ENCODE measurements around the gene STIM2. TPM values are rescaled to one million over a fixed set of nuclear protein-coding genes. Genes with fewer than 3 reads are reported as not detected.
"Not testable (repeated sequence)": the region's sequence is repeated elsewhere in the genome, so short reads cannot be mapped to it uniquely, and the experiment has no call there.

The STIM2 gene
- total RNA-seq, 1 donor from 2014 or later = 30.5 TPM

- ATAC-seq (no peak), DNase-seq (ENCODE audit: low spot score) (no peak)
- intact Hi-C loops (cut with DNase I) = no loop called here
Observed at GRCh38 chr4:26937139-26937538, 76.5 kb downstream of the STIM2 start.

- intact Hi-C loops (cut with DNase I) = no loop called here
- ATAC-seq (no peak), DNase-seq (ENCODE audit: low spot score) (no peak)
Observed at GRCh38 chr4:26937567-26937966, 76.9 kb downstream of the STIM2 start.

DNA sequence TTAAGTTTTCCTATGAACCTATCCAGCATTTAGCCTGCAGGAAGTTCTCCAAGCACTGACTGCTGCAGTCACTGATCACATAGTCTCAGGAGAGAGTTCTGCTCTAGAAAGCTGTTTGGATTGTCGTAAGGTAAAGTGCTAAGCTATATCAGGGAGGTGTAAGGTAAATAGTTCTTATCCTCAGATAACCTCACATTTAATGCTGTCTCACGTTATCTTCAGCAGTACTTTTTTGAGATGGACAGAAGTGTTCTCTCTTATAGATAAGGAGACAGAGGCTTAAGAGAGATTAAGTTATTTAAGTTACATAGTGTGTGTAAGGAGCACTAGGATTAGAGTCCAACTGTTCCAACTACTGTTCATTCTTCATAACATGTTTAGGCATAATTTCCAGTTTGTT is 77.9 kb downstream of the STIM2 start:
- intact Hi-C loops (cut with DNase I) = no loop called here
- DNase-seq (ENCODE audit: low spot score) = no peak
- ATAC-seq = no peak

GRCh38 chr4:26941951-26942350 is 81.3 kb downstream of the STIM2 start:
- ATAC-seq = no peak
- DNase-seq (ENCODE audit: low spot score) = no peak
- intact Hi-C loops (cut with DNase I) = no loop called here

DNA sequence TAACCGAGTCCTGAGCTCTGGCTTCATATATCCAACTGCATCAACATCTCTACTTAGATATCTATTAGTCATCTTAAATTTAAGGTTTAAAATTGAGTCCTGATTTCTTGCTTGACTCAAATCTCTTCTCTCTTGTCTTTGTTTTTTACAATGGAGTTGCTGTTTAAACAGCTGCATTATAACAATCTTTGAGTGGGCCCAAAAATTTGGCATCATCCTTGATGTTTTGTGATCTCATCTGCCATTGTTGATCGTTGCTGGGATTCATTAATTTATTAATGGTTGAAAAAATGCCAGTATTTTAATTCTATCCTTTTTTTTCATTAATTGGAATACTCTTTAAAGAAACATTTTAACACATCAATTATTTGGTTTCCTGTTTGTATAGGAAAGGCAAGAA is 82.2 kb downstream of the STIM2 start:
- ATAC-seq (no peak), DNase-seq (ENCODE audit: low spot score) (no peak)
- intact Hi-C loops (cut with DNase I) = no loop called here

- DNase-seq (ENCODE audit: low spot score) (no peak), ATAC-seq (no peak)
- intact Hi-C loops (cut with DNase I) = no loop called here
Observed at GRCh38 chr4:26943391-26943790, 82.8 kb downstream of the STIM2 start.

GRCh38 chr4:26945794-26946193 is 85.2 kb downstream of the STIM2 start:
- intact Hi-C loops (cut with DNase I) = no loop called here
- DNase-seq (ENCODE audit: low spot score) (no peak), ATAC-seq (no peak)

GRCh38 chr4:26947318-26947717 is 86.7 kb downstream of the STIM2 start:
- intact Hi-C loops (cut with DNase I) = no loop called here
- ATAC-seq (no peak), DNase-seq (ENCODE audit: low spot score) (no peak)

- no peak for DNase-seq (ENCODE audit: low spot score)
- intact Hi-C loops (cut with DNase I) = no loop called here
- no peak for ATAC-seq
Observed at GRCh38 chr4:26950446-26950845, 89.8 kb downstream of the STIM2 start.

- no peak for ATAC-seq
- DNase-seq (ENCODE audit: low spot score) = no peak
- intact Hi-C loops (cut with DNase I) = no loop called here
Observed at GRCh38 chr4:26952891-26953290, 92.2 kb downstream of the STIM2 start.

DNA sequence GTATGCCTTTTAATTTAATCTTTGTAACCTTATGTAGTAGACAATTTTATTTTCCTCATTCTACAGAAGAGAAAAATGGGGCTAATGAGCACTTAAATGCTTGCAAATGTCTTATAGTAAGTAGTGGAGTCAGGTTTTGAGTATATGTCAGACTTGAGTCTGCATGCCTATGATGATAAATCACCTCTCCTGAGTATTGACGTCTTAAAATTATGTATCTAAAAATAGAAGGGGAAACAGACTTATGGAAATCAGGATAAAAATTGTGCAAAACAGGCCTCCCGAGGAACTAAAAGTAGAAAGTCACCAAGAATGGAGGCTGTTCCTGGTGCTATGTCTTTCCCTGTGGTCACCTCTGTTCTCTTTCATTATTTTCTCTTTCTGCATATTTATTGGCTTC is 92.7 kb downstream of the STIM2 start:
- DNase-seq (ENCODE audit: low spot score) (no peak), ATAC-seq (no peak)
- intact Hi-C loops (cut with DNase I) = no loop called here

DNA sequence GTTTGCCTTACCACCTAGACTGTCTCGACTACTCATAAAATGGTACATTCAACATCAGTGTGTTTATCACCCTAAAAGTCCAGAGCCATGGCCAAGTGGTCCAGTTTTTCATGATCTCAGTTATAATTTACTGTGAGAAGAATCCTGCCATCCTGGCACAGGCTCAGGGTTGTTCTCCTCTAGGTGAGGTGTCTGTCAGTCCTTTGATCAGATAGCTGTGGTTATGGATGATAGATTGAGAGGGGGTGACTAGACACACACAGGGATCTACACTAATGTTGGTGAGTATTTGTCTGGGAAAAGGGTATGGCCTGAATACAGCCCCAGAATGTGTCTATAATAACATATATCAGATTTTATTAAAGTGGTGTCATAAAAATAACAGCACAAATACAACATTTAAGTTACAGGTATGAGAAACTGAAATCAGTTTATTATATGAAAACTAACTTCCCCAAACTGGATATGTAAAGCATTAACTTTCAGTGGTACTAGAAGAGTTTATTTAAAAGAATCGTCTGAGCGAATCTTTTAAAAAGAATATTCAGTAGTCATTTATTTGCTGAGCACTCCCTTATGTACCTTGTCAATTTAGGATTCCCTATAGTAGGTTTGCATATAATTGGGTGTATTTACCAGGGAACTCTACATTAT is 93.3 kb downstream of the STIM2 start:
- DNase-seq (ENCODE audit: low spot score) (no peak), ATAC-seq (no peak)
- intact Hi-C loops (cut with DNase I) = no loop called here

DNA sequence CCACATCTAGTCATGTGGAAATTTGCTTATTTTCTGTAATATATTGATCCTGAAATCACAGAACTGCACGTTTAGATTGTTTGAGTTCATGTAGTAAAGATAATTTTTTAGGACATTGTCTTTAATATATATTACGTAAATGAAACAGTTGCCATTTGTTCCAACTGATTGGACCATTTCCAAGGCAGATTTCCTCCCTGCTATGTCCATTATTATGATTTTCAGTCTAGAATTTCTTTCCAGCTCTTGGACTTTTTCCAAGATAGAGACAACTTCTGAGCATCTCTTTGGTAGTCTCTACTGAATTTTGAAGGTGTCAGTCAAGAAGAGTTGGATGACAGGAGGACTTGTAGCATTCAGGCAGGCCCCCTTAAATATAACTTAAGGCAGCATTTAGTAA is 94.6 kb downstream of the STIM2 start:
- intact Hi-C loops (cut with DNase I) = no loop called here
- ATAC-seq = no peak
- no peak for DNase-seq (ENCODE audit: low spot score)

GRCh38 chr4:26958925-26959653 is 98.4 kb downstream of the STIM2 start:
- no peak for DNase-seq (ENCODE audit: low spot score)
- ATAC-seq = no peak
- intact Hi-C loops (cut with DNase I) = no loop called here

DNA sequence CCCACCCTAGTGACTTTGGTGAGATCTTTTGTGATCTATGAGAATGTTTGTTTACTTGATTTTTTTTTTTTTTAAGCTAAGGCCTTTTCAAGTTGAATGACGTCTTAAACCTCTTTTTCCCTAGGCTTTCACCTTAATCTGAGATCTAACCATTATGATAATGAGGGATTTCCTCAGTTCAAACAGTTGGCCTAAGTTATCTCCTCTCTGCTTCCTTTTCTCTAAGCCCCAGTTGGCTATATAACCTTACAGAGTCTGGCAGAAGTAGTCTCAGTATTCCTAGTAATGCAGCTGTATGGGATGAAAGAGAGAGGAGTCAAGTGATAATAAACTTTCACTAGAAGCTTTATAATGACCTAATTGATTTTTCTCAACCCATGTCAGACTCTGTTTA is 99.0 kb downstream of the STIM2 start:
- DNase-seq (ENCODE audit: low spot score) = no peak
- intact Hi-C loops (cut with DNase I) = no loop called here

GRCh38 chr4:26962720-26963119 is 102.1 kb downstream of the STIM2 start:
- DNase-seq (ENCODE audit: low spot score) = no peak
- intact Hi-C loops (cut with DNase I) = no loop called here
- no peak for ATAC-seq

More for the DNA sequence above, 99.0 kb downstream of the STIM2 start:
- ATAC-seq = no peak

DNA sequence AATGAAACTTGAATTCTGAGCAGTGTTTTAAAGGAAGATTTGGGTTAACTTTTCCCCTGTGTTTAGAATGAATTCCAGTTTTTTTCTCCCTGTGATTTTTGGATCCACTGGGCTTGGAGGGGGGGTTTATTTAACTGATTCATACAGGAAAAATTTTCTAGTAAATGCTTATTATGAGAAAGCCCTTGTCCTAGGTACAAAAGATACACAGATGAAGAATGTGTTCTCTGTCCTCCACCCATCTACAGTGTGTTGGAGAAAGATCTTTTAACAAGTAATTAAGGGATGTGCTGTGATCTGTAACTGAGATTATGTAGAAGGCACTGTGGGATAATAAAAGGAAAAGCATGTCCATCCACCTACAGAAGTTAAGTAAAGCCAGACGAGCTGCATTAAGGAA is 103.9 kb downstream of the STIM2 start:
- intact Hi-C loops (cut with DNase I) = no loop called here
- no peak for ATAC-seq
- no peak for DNase-seq (ENCODE audit: low spot score)

GRCh38 chr4:26964994-26965393 is 104.4 kb downstream of the STIM2 start:
- ATAC-seq (no peak), DNase-seq (ENCODE audit: low spot score) (no peak)
- intact Hi-C loops (cut with DNase I) = no loop called here

GRCh38 chr4:26975464-26976181 is 115.0 kb downstream of the STIM2 start:
- intact Hi-C loops (cut with DNase I); ATAC-seq; DNase-seq (ENCODE audit: low spot score): not testable (repeated sequence)

DNA sequence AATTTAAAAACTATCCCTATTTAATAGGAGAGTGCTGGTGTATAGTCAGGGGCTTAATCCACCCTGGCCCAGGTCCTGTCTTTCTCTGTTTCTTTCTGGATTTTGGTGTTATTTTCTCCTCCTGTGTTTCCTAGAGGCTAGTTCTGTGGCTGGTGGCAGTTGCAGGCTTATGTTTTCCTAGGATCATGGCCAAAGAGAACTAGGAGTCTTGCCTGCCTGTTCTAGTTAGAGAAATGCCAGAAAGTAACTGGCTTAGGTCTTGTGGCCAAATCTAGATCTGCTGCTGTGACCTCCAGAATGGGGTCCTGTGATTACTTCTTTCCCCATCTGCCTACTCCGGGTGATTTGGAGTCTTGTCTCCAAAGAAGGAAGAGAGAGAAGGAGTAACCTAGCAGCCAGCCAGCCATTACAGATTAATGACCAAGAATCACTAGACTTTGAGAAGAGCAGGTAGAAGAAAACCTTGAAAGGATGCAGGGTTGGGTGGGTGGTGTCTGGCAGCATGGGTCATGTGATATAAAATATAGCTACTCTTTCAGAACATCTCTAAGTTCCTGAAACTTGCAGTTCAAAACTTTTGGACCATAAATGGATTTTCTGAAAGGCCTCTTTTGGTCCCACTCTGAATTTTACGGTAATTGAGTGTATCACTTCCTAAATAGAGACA is 117.9 kb downstream of the STIM2 start:
- no peak for DNase-seq (ENCODE audit: low spot score)
- ATAC-seq = no peak
- intact Hi-C loops (cut with DNase I) = no loop called here
